HCT116 (cell line): ENCODE measurements around the gene SLC4A5.
"Not testable (repeated sequence)": the region's sequence is repeated elsewhere in the genome, so short reads cannot be mapped to it uniquely, and the experiment has no call there.

Source experiments
- CBX3 ChIP-seq: IDR thresholded peaks from 2 replicates; pipeline ENCODE4 v1.6.1; 2012; ENCODE audit warnings: low read depth
- CEBPB ChIP-seq: IDR thresholded peaks from 2 replicates; pipeline ENCODE4 v1.6.1; 2012; ENCODE audit warnings: low read depth
- FOSL1 ChIP-seq: IDR thresholded peaks from 2 replicates; pipeline ENCODE4 v1.6.1; 2012; ENCODE audit warnings: low read depth
- JUND ChIP-seq: IDR thresholded peaks from 2 replicates; pipeline ENCODE4 v1.6.1; 2012
- MAX ChIP-seq: IDR thresholded peaks from 2 replicates; pipeline ENCODE4 v1.6.1; 2012
- POLR2A ChIP-seq: IDR thresholded peaks from 2 replicates; pipeline ENCODE4 v1.7.0; 2011; ENCODE audit warnings: borderline replicate concordance; ENCODE audit not compliant: insufficient read depth, insufficient read length; ENCODE audit errors: extremely low read depth
- POLR2AphosphoS5 ChIP-seq: IDR thresholded peaks from 2 replicates; pipeline ENCODE4 v1.6.1; 2011; ENCODE audit warnings: mild to moderate bottlenecking, low read depth, low read length, moderate library complexity
- RAD21 ChIP-seq: IDR thresholded peaks from 2 replicates; pipeline ENCODE4 v1.6.1; 2012; ENCODE audit warnings: low read depth, mild to moderate bottlenecking
- YY1 ChIP-seq: IDR thresholded peaks from 2 replicates; pipeline ENCODE4 v1.6.1; 2011; ENCODE audit warnings: low read length, low read depth, moderate library complexity, mild to moderate bottlenecking; ENCODE audit not compliant: insufficient replicate concordance; ENCODE audit errors: extremely low read depth
- ZBTB33 ChIP-seq: IDR thresholded peaks from 2 replicates; pipeline ENCODE4 v1.6.1; 2011; ENCODE audit warnings: mild to moderate bottlenecking, low read length, moderate library complexity; ENCODE audit not compliant: insufficient replicate concordance; ENCODE audit errors: extremely low read depth
- TF ChIP-seq, protein P1 (sequence below), 3 experiments: fragments of 200-600 bp in 1 of 3; sonication (generic) in 1 of 3; IDR thresholded peaks in 2 of 3; conservative IDR thresholded peaks in 1 of 3; 2 replicates each; pipeline ENCODE4 v1.5.1; 2012 to 2017; ENCODE audit warnings: low read depth in 2 of 3, low read length in 2 of 3, antibody characterized with exemption in 1 of 3, borderline replicate concordance in 1 of 3, control low read depth in 1 of 3, mild to moderate bottlenecking in 1 of 3, mixed read lengths in 1 of 3, mixed run types in 1 of 3, moderate library complexity in 1 of 3; ENCODE audit not compliant: insufficient read depth in 1 of 3
- TF ChIP-seq, protein P2 (sequence below): IDR thresholded peaks from 2 replicates; pipeline ENCODE4 v1.6.1; 2012
- TF ChIP-seq, protein P3 (sequence below): IDR thresholded peaks from 2 replicates; pipeline ENCODE4 v1.6.1; 2012; ENCODE audit warnings: low read depth

DNA sequence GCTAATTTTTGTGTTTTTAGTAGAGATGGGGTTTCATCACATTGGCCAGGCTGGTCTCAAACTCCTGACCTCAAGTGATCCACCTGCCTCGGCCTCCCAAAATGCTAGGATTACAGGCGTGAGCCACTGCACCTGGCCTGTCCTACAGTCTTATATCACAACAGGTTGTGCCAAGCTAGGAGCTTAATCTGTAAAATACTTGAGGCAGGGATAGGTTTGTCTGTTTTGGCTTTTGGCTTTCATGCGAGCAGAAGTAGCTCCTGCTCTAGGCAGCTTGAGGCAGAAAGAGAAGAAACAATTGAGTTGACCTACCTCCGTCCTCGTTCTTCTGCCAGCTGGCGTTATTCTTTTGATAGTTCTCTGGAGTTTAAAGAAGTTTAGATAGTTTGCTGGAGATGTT, 127.4 kb downstream of the SLC4A5 start:
- not testable (repeated sequence) for TF ChIP-seq FOSL1, CBX3, ZBTB33, POLR2AphosphoS5, YY1, MAX, RAD21, POLR2A, CEBPB, JUND
- TF ChIP-seq, protein P1, sequence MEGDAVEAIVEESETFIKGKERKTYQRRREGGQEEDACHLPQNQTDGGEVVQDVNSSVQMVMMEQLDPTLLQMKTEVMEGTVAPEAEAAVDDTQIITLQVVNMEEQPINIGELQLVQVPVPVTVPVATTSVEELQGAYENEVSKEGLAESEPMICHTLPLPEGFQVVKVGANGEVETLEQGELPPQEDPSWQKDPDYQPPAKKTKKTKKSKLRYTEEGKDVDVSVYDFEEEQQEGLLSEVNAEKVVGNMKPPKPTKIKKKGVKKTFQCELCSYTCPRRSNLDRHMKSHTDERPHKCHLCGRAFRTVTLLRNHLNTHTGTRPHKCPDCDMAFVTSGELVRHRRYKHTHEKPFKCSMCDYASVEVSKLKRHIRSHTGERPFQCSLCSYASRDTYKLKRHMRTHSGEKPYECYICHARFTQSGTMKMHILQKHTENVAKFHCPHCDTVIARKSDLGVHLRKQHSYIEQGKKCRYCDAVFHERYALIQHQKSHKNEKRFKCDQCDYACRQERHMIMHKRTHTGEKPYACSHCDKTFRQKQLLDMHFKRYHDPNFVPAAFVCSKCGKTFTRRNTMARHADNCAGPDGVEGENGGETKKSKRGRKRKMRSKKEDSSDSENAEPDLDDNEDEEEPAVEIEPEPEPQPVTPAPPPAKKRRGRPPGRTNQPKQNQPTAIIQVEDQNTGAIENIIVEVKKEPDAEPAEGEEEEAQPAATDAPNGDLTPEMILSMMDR (IDR thresholded peaks at IDR 0.05 in 2 of 3, conservative IDR thresholded peaks at IDR 0.05 in 1 of 3; ENCODE audit: borderline replicate concordance in 1 of 3, insufficient read depth in 1 of 3, low read depth in 2 of 3, low read length in 2 of 3), result not testable (repeated sequence)
- TF ChIP-seq, protein P2, sequence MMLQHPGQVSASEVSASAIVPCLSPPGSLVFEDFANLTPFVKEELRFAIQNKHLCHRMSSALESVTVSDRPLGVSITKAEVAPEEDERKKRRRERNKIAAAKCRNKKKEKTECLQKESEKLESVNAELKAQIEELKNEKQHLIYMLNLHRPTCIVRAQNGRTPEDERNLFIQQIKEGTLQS, result not testable (repeated sequence)
- TF ChIP-seq, protein P3, sequence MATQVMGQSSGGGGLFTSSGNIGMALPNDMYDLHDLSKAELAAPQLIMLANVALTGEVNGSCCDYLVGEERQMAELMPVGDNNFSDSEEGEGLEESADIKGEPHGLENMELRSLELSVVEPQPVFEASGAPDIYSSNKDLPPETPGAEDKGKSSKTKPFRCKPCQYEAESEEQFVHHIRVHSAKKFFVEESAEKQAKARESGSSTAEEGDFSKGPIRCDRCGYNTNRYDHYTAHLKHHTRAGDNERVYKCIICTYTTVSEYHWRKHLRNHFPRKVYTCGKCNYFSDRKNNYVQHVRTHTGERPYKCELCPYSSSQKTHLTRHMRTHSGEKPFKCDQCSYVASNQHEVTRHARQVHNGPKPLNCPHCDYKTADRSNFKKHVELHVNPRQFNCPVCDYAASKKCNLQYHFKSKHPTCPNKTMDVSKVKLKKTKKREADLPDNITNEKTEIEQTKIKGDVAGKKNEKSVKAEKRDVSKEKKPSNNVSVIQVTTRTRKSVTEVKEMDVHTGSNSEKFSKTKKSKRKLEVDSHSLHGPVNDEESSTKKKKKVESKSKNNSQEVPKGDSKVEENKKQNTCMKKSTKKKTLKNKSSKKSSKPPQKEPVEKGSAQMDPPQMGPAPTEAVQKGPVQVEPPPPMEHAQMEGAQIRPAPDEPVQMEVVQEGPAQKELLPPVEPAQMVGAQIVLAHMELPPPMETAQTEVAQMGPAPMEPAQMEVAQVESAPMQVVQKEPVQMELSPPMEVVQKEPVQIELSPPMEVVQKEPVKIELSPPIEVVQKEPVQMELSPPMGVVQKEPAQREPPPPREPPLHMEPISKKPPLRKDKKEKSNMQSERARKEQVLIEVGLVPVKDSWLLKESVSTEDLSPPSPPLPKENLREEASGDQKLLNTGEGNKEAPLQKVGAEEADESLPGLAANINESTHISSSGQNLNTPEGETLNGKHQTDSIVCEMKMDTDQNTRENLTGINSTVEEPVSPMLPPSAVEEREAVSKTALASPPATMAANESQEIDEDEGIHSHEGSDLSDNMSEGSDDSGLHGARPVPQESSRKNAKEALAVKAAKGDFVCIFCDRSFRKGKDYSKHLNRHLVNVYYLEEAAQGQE, result not testable (repeated sequence)
